Measurements from ENCODE around the gene MYO3B.

The MYO3B gene

DNA sequence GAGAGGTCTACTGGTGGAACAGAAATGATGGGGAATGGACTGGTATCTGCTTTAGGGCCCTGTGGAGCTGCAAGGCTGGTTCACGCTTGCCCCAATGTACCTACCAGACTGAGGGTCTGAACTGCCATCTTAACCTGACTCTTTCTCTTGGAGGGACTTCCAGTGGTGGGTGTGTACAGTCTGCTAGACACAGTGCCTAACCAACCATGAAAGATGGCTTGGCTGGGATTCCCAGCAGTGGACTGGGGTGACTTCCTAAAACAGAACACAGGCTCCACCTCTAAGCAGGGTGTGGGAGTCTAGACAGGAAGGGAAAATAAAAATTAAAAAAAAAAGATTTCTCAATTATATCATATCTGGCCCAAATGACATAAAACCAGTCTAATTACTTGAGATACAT, 25.5 kb upstream of the MYO3B start:
- Histone ChIP-seq H3K36me3 (replicated peaks; ENCODE audit: insufficient read depth, low read length) (no peaks in the 10 kb centered on the region), H3K4me3 (ENCODE audit: low read length) (no peak overlapping the region), H4K20me1 (ENCODE audit: insufficient read depth, low read length) (no peaks in the 10 kb centered on the region), H3K4me1 (ENCODE audit: low read length) (no peaks in the 10 kb centered on the region), H3K79me2 (ENCODE audit: low read length) (no peaks in the 10 kb centered on the region), H3K9me2 (replicated peaks; ENCODE audit: insufficient read depth, low read length) (no peaks in the 10 kb centered on the region), H3K4me2 (ENCODE audit: low read depth, low read length) (no peak overlapping the region), H3K9me3 (replicated peaks; ENCODE audit: insufficient read depth, low read length) (no peaks in the 10 kb centered on the region), H3F3A (ENCODE audit: insufficient read depth, low read length) (no peaks in the 10 kb centered on the region), H2AFZ (ENCODE audit: low read length) (no peak overlapping the region), H3K9ac (ENCODE audit: low read length) (no peak overlapping the region), H3K27me3 (replicated peaks; ENCODE audit: insufficient read depth, low read length) (no peaks in the 10 kb centered on the region), H3K27ac (ENCODE audit: low read length) (no peak overlapping the region)
- TF ChIP-seq, protein P1, sequence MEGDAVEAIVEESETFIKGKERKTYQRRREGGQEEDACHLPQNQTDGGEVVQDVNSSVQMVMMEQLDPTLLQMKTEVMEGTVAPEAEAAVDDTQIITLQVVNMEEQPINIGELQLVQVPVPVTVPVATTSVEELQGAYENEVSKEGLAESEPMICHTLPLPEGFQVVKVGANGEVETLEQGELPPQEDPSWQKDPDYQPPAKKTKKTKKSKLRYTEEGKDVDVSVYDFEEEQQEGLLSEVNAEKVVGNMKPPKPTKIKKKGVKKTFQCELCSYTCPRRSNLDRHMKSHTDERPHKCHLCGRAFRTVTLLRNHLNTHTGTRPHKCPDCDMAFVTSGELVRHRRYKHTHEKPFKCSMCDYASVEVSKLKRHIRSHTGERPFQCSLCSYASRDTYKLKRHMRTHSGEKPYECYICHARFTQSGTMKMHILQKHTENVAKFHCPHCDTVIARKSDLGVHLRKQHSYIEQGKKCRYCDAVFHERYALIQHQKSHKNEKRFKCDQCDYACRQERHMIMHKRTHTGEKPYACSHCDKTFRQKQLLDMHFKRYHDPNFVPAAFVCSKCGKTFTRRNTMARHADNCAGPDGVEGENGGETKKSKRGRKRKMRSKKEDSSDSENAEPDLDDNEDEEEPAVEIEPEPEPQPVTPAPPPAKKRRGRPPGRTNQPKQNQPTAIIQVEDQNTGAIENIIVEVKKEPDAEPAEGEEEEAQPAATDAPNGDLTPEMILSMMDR (IDR thresholded peaks at IDR 0.05; ENCODE audit: low read length) = no peak
- TF ChIP-seq EZH2phosphoT487 (IDR thresholded peaks at IDR 0.05; ENCODE audit: low read length) (no peak), EZH2 (optimal IDR thresholded peaks at IDR 0.05; ENCODE audit: low read depth, low read length) (no peak)
- no peak for DNase-seq

DNA sequence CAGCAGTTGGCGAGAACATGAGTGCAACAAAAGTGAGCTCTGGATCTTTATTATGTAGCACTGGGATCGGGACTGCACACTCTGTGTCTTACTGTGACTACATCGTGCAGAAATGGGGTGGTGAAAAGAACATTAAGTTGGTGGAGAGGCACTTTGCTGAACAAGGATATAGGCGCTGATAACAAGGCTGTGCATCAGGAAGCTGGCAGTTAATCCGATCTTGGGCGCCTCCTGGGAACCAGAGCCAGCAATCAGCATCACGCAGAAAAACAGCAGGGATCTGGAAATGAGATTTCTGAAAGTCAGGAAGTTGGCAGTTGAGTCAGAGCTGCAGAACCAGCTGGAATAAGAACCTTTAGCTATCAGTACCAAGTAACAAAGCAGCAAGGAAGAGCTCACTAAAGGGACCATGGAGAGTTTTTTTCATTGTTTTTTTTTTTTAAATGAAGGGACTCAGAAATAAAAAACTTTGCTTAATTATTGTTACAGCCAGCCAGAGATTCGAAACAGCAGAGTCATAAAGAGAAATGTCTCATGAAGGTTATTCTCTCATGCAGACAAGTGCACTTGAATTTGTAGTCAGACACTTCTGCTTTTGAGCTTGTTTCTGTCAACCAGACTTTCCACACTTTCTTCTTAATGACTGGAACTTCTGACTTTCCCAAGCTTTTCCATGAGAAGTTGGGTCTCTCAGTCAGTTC, 22.8 kb upstream of the MYO3B start:
- no peak overlapping the region for H3K27ac ChIP-seq (ENCODE audit: low read length)
- peaks cover 8% of the 10 kb centered on the region for H3K4me1 ChIP-seq (ENCODE audit: low read length)
- H3K9me2 ChIP-seq (replicated peaks; ENCODE audit: insufficient read depth, low read length) = no peaks in the 10 kb centered on the region
- H3K9ac ChIP-seq (ENCODE audit: low read length) = no peak overlapping the region
- H3K4me2 ChIP-seq (ENCODE audit: low read depth, low read length) = no peak overlapping the region
- H3K4me3 ChIP-seq (ENCODE audit: low read length) = no peak overlapping the region
- TF ChIP-seq EZH2phosphoT487 (IDR thresholded peaks at IDR 0.05; ENCODE audit: low read length) (no peak), EZH2 (optimal IDR thresholded peaks at IDR 0.05; ENCODE audit: low read depth, low read length) (no peak)
- TF ChIP-seq, protein P1 (IDR thresholded peaks at IDR 0.05; ENCODE audit: low read length) = no peak
- no peaks in the 10 kb centered on the region for H3K79me2 ChIP-seq (ENCODE audit: low read length)
- H2AFZ ChIP-seq (ENCODE audit: low read length) = no peak overlapping the region
- H3K9me3 ChIP-seq (replicated peaks; ENCODE audit: insufficient read depth, low read length) = no peaks in the 10 kb centered on the region
- H3K27me3 ChIP-seq (replicated peaks; ENCODE audit: insufficient read depth, low read length) = no peaks in the 10 kb centered on the region
- no peaks in the 10 kb centered on the region for H3K36me3 ChIP-seq (replicated peaks; ENCODE audit: insufficient read depth, low read length)
- DNase-seq = no peak
- no peaks in the 10 kb centered on the region for H3F3A ChIP-seq (ENCODE audit: insufficient read depth, low read length)
- no peaks in the 10 kb centered on the region for H4K20me1 ChIP-seq (ENCODE audit: insufficient read depth, low read length)

DNA sequence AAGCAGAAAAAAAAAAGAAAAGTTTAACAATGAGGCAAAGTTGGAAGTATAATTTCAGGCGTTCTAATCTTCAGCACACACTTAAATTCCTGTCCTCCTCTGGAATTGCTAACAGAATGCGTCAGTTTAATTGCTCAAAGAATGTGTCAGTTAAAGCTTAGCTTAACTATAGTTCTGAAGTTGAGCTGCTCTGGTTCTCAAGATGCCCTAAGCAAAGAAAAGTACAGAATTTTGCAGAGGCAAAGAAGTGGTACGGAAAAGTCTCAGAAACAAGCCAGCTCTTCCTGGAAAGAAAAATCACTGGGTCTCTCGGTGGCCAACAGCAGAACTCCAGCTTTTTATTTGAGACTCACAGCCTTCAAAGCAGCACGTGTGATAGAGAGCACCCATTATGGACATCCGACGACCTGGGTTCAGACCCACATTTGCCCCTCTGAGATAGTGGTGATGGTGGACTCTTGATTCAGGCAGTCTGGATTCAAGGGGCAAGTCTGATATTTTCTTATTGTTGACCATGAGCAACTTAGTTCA, 22.2 kb upstream of the MYO3B start:
- no peak overlapping the region for H3K9ac ChIP-seq (ENCODE audit: low read length)
- no peaks in the 10 kb centered on the region for H3K9me3 ChIP-seq (replicated peaks; ENCODE audit: insufficient read depth, low read length)
- H4K20me1 ChIP-seq (ENCODE audit: insufficient read depth, low read length) = no peaks in the 10 kb centered on the region
- H3K4me1 ChIP-seq (ENCODE audit: low read length) = peaks cover 9% of the 10 kb centered on the region
- no peak overlapping the region for H2AFZ ChIP-seq (ENCODE audit: low read length)
- H3K27me3 ChIP-seq (replicated peaks; ENCODE audit: insufficient read depth, low read length) = no peaks in the 10 kb centered on the region
- H3K4me3 ChIP-seq (ENCODE audit: low read length) = no peak overlapping the region
- H3K27ac ChIP-seq (ENCODE audit: low read length) = no peak overlapping the region
- H3K79me2 ChIP-seq (ENCODE audit: low read length) = no peaks in the 10 kb centered on the region
- no peak overlapping the region for H3K4me2 ChIP-seq (ENCODE audit: low read depth, low read length)
- no peaks in the 10 kb centered on the region for H3K36me3 ChIP-seq (replicated peaks; ENCODE audit: insufficient read depth, low read length)
- H3K9me2 ChIP-seq (replicated peaks; ENCODE audit: insufficient read depth, low read length) = no peaks in the 10 kb centered on the region
- no peak for TF ChIP-seq EZH2 (optimal IDR thresholded peaks at IDR 0.05; ENCODE audit: low read depth, low read length)
- no peak for DNase-seq
- peaks cover 4% of the 10 kb centered on the region for H3F3A ChIP-seq (ENCODE audit: insufficient read depth, low read length)

DNA sequence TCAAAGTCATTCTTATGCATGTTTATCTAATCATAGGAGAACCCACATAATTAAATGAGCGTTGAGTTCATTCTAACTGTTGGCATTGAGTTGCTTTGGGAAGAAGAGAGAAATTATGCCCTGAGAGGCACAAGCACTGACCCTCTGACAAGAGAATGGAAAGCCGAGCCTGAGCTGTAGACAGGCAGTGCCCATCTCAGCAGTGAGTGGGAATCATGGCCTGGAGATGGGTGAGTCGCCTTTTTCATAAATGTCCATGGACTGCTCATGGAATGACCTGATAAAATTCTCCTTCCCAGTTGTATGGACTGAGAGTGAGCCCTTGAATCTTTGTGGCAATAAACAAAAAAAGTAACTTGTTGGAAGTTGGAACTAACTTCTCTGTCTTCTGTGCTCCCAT, 21.4 kb upstream of the MYO3B start:
- Histone ChIP-seq H3K9ac (ENCODE audit: low read length) (no peak overlapping the region), H3K27me3 (replicated peaks; ENCODE audit: insufficient read depth, low read length) (no peaks in the 10 kb centered on the region), H3F3A (ENCODE audit: insufficient read depth, low read length) (peaks cover 10% of the 10 kb centered on the region), H3K4me1 (ENCODE audit: low read length) (peaks cover 17% of the 10 kb centered on the region), H3K27ac (ENCODE audit: low read length) (no peak overlapping the region), H3K36me3 (replicated peaks; ENCODE audit: insufficient read depth, low read length) (no peaks in the 10 kb centered on the region), H3K9me2 (replicated peaks; ENCODE audit: insufficient read depth, low read length) (no peaks in the 10 kb centered on the region), H3K79me2 (ENCODE audit: low read length) (no peaks in the 10 kb centered on the region), H3K4me2 (ENCODE audit: low read depth, low read length) (no peak overlapping the region), H2AFZ (ENCODE audit: low read length) (no peak overlapping the region), H4K20me1 (ENCODE audit: insufficient read depth, low read length) (no peaks in the 10 kb centered on the region), H3K9me3 (replicated peaks; ENCODE audit: insufficient read depth, low read length) (no peaks in the 10 kb centered on the region), H3K4me3 (ENCODE audit: low read length) (no peak overlapping the region)
- TF ChIP-seq, protein P1 (IDR thresholded peaks at IDR 0.05; ENCODE audit: low read length) = no peak
- TF ChIP-seq EZH2phosphoT487 (IDR thresholded peaks at IDR 0.05; ENCODE audit: low read length) (no peak), EZH2 (optimal IDR thresholded peaks at IDR 0.05; ENCODE audit: low read depth, low read length) (no peak)
- no peak for DNase-seq
